Osteocyte (in vitro differentiated cells): ENCODE data around the gene NEK10. TPM values are rescaled to one million over a fixed set of nuclear protein-coding genes. Genes with fewer than 3 reads are reported as not detected.
A peak's percentile ranks its signal among the peaks of the same experiment; 100 is the strongest.

Experiments
- DNase-seq: peaks from one replicate; pipeline ENCODE4 v3.0.0; 2021; ENCODE audit warnings: mixed read lengths; ENCODE audit not compliant: unreplicated experiment; ENCODE audit errors: extremely low spot score
- H3K27ac Mint-ChIP-seq: one replicate; pipeline ENCODE4 v1.8.0; 2021; ENCODE audit warnings: mild to moderate bottlenecking, mixed read lengths; ENCODE audit not compliant: unreplicated experiment
- H3K27me3 Mint-ChIP-seq: one replicate; pipeline ENCODE4 v1.8.0; 2021; ENCODE audit warnings: mixed read lengths; ENCODE audit not compliant: unreplicated experiment
- H3K36me3 Mint-ChIP-seq: one replicate; pipeline ENCODE4 v1.8.0; 2021; ENCODE audit warnings: mixed read lengths; ENCODE audit not compliant: unreplicated experiment
- H3K4me1 Mint-ChIP-seq: one replicate; pipeline ENCODE4 v1.8.0; 2021; ENCODE audit warnings: mixed read lengths; ENCODE audit not compliant: unreplicated experiment
- H3K4me3 Mint-ChIP-seq: one replicate; pipeline ENCODE4 v1.8.0; 2021; ENCODE audit warnings: mild to moderate bottlenecking, moderate library complexity, mixed read lengths; ENCODE audit not compliant: unreplicated experiment
- H3K9me3 Mint-ChIP-seq: one replicate; pipeline ENCODE4 v1.8.0; 2021; ENCODE audit warnings: mixed read lengths; ENCODE audit not compliant: unreplicated experiment
- CTCF ChIP-seq: fragments of 200-600 bp; sonication (generic); IDR thresholded peaks from 2 replicates; pipeline ENCODE4 v1.5.0; 2021; ENCODE audit warnings: antibody characterized with exemption, mild to moderate bottlenecking, moderate library complexity
- total RNA-seq: library from RNA; stranded (reverse); gene quantifications from 2 replicates; pipeline ENCODE4 v1.2.1, GENCODE V29; 2021

NEK10 gene
- total RNA-seq, 1 donor from 2014 or later: 6.8 TPM

GRCh38 chr3:27322634-27323033 lies 46.5 kb downstream of the NEK10 start:
- Mint-ChIP-seq H3K36me3 (peaks cover 21% of the 10 kb centered on the region), H3K27ac (no peak overlapping the region), H3K4me1 (peaks cover 46% of the 10 kb centered on the region), H3K4me3 (no peak overlapping the region), H3K27me3 (no peaks in the 10 kb centered on the region), H3K9me3 (no peaks in the 10 kb centered on the region)
- no peak for TF ChIP-seq CTCF
- no peak for DNase-seq

DNA sequence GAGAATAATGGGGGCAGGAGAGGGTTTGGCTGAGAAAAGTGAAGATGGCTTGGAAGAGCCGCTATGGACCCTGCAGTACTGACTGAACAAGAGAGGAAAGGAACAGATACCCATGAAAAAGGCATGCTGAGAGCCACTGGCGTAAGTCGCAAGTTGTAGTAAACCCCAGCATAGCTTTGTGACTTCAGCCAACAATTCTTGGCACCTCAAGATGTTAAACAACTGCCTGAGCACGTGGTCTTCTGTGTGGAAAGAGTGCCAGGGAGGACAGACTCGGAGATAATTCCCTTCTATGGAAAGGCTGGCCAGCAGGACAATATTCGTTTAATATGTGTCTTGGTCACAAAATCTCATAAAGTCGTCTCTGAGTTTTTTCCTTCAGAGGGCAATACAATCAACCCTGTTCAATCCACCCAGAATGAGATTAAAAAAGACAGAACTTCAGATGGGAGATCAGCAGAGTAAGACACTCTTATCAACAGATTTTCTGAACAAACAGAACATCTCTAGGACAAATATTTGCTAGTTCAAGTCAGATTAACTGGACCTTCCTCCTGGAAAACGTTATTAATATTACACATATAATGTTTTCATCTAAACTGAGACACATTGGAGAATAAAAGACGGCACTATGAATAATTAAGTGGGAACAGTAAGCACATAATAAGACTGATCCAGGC lies 49.2 kb downstream of the NEK10 start:
- no peaks in the 10 kb centered on the region for H3K9me3 Mint-ChIP-seq
- TF ChIP-seq CTCF: no peak
- no peak overlapping the region for H3K4me3 Mint-ChIP-seq
- H3K27ac Mint-ChIP-seq: no peak overlapping the region
- H3K27me3 Mint-ChIP-seq: no peaks in the 10 kb centered on the region
- H3K4me1 Mint-ChIP-seq: peaks cover 24% of the 10 kb centered on the region
- peaks cover 24% of the 10 kb centered on the region for H3K36me3 Mint-ChIP-seq
- DNase-seq: no peak

DNA sequence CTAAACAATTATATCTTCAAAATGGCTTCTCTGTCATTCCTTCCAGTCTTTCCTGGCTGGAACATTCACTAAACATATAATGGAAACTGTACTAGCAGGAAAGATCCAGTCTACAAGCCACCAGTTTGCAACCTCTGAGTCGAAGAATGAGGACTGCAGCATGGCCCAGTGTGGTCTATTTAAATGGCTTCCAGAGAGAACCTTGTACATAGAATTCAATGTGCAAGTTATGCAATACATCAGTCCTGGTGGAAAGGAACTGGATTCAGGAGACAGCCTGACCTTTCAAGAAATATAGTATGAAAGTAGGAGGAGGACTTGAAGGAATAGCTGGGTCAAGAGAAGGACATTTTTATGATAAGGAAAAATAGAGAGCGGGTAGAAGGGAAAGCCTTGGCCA lies 49.9 kb downstream of the NEK10 start:
- no peak overlapping the region for H3K4me3 Mint-ChIP-seq
- no peak for DNase-seq
- no peak for TF ChIP-seq CTCF
- H3K9me3 Mint-ChIP-seq: no peaks in the 10 kb centered on the region
- peaks cover 22% of the 10 kb centered on the region for H3K36me3 Mint-ChIP-seq
- H3K4me1 Mint-ChIP-seq: peaks cover 20% of the 10 kb centered on the region
- H3K27me3 Mint-ChIP-seq: no peaks in the 10 kb centered on the region
- H3K27ac Mint-ChIP-seq: no peak overlapping the region

- H3K9me3 Mint-ChIP-seq: no peaks in the 10 kb centered on the region
- no peaks in the 10 kb centered on the region for H3K27me3 Mint-ChIP-seq
- no peak overlapping the region for H3K27ac Mint-ChIP-seq
- peaks cover 22% of the 10 kb centered on the region for H3K36me3 Mint-ChIP-seq
- no peak for TF ChIP-seq CTCF
- no peak overlapping the region for H3K4me3 Mint-ChIP-seq
- no peak for DNase-seq
- peaks cover 8% of the 10 kb centered on the region for H3K4me1 Mint-ChIP-seq
These were observed 52.1 kb downstream of the NEK10 start for GRCh38 chr3:27317096-27317495.

GRCh38 chr3:27315003-27315402 lies 54.2 kb downstream of the NEK10 start:
- no peak for DNase-seq
- TF ChIP-seq CTCF: no peak
- Mint-ChIP-seq H3K4me3 (no peak overlapping the region), H3K27ac (peak overlapping the region; percentile 5), H3K27me3 (no peaks in the 10 kb centered on the region), H3K9me3 (no peaks in the 10 kb centered on the region), H3K4me1 (peaks cover 22% of the 10 kb centered on the region), H3K36me3 (peaks cover 14% of the 10 kb centered on the region)
